ENCODE measurements around the gene IQGAP1. TPM values are rescaled to one million over a fixed set of nuclear protein-coding genes. Genes with fewer than 3 reads are reported as not detected.

Gene IQGAP1
- total RNA-seq, 1 donor from 2014 or later = 43.5 TPM

Small RNAs within 50 kb of the gene (small RNA-seq; reads per million reads assigned to genes)
- gene NDUFA3P4 (ENCODE audit: low replicate concordance) = not detected

Other genes with a start within 250 kb of the IQGAP1 start
- gene SEMA4B, start 186.9 kb upstream of the IQGAP1 start, total RNA-seq = 35.4 TPM
- gene CIB1, start 154.3 kb upstream of the IQGAP1 start, total RNA-seq = 3.4 TPM
- gene GDPGP1, start 154.0 kb upstream of the IQGAP1 start, total RNA-seq = 4.4 TPM
- under 0.01 TPM for gene TTLL13, start 138.7 kb upstream of the IQGAP1 start, total RNA-seq
- 194 TPM for gene NGRN, start 122.6 kb upstream of the IQGAP1 start, total RNA-seq
- gene ZNF774, start 36.0 kb upstream of the IQGAP1 start, total RNA-seq = 6.9 TPM
- 15.2 TPM for gene CRTC3, start 141.7 kb downstream of the IQGAP1 start, total RNA-seq

Data from temporal lobe (tissue), 2 donors.